Measurements from ENCODE around the gene RC3H1.
"Not testable (repeated sequence)": the region's sequence is repeated elsewhere in the genome, so short reads cannot be mapped to it uniquely, and the experiment has no call there.

Gene RC3H1

DNA sequence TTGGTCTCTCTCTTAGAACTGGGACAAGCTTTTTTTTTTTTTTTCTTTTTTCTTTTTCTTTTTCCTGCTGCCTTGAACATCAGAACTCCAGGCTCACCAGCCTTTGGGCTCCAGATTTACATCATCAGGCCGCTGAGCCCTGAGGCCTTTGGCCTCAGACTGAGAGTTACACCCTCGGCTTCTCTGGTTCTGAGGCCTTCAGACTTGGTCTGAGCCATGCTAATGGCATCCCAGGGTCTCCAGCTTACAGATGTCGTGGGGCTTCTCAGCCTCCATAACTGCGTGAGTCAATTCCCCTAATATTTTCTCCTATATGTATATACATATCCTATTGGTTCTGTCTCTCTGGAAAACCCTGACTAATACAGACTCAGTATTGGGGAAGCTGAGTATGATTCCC is 36.5 kb upstream of the RC3H1 start:
- DNase-seq (ENCODE audit: low read depth), result no peak
- H3K4me3 ChIP-seq (ENCODE audit: low read depth, low read length), result no peak overlapping the region
- no peak for TF ChIP-seq POLR2A (IDR thresholded peaks at IDR 0.05; ENCODE audit: extremely low read depth, insufficient read length)
- TF ChIP-seq, protein P1, sequence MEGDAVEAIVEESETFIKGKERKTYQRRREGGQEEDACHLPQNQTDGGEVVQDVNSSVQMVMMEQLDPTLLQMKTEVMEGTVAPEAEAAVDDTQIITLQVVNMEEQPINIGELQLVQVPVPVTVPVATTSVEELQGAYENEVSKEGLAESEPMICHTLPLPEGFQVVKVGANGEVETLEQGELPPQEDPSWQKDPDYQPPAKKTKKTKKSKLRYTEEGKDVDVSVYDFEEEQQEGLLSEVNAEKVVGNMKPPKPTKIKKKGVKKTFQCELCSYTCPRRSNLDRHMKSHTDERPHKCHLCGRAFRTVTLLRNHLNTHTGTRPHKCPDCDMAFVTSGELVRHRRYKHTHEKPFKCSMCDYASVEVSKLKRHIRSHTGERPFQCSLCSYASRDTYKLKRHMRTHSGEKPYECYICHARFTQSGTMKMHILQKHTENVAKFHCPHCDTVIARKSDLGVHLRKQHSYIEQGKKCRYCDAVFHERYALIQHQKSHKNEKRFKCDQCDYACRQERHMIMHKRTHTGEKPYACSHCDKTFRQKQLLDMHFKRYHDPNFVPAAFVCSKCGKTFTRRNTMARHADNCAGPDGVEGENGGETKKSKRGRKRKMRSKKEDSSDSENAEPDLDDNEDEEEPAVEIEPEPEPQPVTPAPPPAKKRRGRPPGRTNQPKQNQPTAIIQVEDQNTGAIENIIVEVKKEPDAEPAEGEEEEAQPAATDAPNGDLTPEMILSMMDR (IDR thresholded peaks at IDR 0.05; ENCODE audit: low read depth, low read length), result no peak
- TF ChIP-seq MYC (IDR thresholded peaks at IDR 0.05; ENCODE audit: low read depth, low read length), result no peak
- TF ChIP-seq, protein P2, sequence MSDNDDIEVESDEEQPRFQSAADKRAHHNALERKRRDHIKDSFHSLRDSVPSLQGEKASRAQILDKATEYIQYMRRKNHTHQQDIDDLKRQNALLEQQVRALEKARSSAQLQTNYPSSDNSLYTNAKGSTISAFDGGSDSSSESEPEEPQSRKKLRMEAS (IDR thresholded peaks at IDR 0.05; ENCODE audit: low read depth, low read length), result no peak

DNA sequence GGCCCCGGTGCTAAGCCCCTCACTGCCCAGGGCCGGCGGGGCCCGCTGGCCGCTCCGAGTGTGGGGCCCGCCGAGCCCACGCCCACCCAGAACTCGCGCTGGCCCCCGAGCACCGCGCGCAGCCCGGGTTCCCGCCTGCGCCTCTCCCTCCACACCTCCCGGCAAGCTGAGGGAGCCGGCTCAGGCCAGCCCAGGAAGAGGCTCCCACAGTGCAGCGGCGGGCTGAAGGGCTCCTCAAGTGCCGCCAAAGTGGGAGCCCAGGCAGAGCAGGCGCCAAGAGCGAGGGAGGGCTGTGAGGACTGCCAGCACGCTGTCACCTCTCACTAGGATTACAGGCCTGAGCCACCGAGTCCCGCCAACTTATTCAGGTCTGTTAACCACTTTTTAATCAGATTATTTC is 34.5 kb upstream of the RC3H1 start:
- not testable (repeated sequence) for H3K4me3 ChIP-seq (ENCODE audit: low read depth, low read length); DNase-seq (ENCODE audit: low read depth)

DNA sequence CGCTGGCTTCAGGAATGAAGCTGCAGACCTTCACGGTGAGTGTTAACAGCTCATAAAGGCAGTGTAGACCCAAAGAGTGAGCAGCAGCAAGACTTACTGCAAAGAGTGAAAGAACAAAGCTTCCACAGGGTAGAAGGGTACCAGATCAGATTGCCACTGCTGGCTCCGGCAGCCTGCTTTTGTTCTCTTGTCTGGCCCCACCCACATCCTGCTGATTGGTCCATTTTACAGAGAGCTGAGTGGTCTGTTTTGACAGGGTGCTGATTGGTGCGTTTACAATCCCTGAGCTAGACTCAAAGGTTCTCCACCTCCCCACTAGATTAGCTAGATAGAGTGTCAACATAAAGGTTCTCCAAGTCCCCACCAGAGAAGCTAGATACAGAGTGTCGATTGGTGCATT is 33.6 kb upstream of the RC3H1 start:
- H3K4me3 ChIP-seq (ENCODE audit: low read depth, low read length); DNase-seq (ENCODE audit: low read depth): not testable (repeated sequence)

DNA sequence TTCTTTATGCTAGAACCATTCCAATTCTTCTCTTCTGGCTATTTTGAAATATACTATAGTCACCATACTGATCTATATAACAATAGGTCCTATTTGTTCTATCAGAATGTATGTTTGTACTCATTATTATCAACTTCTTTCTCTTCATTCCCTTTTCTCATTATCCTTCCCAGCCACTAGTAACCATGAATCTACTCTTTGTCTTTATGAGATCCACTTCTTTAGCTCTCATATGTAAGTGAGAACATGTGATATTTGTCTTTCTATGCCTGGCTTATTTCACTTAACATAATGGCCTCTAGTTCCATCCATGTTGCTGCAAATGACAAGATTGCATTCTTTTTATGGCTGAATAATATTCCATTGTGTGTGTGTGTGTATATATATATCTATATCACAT is 31.7 kb upstream of the RC3H1 start:
- H3K4me3 ChIP-seq (ENCODE audit: low read depth, low read length), result no peak overlapping the region
- TF ChIP-seq, protein P2 (IDR thresholded peaks at IDR 0.05; ENCODE audit: low read depth, low read length), result no peak
- TF ChIP-seq MYC (IDR thresholded peaks at IDR 0.05; ENCODE audit: low read depth, low read length) (no peak), POLR2A (IDR thresholded peaks at IDR 0.05; ENCODE audit: extremely low read depth, insufficient read length) (no peak)
- TF ChIP-seq, protein P1 (IDR thresholded peaks at IDR 0.05; ENCODE audit: low read depth, low read length), result no peak
- DNase-seq (ENCODE audit: low read depth), result no peak

DNA sequence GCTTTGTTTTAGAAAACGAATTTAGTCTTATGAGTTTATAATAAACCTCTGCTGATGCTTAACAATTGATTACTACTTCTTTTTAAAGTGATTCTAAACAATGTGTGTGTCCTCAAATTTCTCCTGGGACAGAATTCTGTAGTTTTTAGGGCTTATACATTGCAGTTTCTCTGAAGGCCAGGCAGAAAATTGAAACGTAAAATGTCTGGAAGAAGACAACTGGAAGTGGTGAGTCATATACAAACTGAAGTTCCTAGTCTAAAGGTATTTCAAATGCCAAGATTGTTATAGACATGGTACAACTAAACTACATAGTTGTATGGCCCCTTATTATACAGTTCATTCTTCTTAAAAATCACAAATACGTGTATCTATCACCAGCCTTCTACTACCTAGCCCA is 30.5 kb upstream of the RC3H1 start:
- no peak for DNase-seq (ENCODE audit: low read depth)
- no peak for TF ChIP-seq MYC (IDR thresholded peaks at IDR 0.05; ENCODE audit: low read depth, low read length)
- TF ChIP-seq, protein P2 (IDR thresholded peaks at IDR 0.05; ENCODE audit: low read depth, low read length), result no peak
- no peak for TF ChIP-seq POLR2A (IDR thresholded peaks at IDR 0.05; ENCODE audit: extremely low read depth, insufficient read length)
- TF ChIP-seq, protein P1 (IDR thresholded peaks at IDR 0.05; ENCODE audit: low read depth, low read length), result no peak
- H3K4me3 ChIP-seq (ENCODE audit: low read depth, low read length), result no peak overlapping the region

DNA sequence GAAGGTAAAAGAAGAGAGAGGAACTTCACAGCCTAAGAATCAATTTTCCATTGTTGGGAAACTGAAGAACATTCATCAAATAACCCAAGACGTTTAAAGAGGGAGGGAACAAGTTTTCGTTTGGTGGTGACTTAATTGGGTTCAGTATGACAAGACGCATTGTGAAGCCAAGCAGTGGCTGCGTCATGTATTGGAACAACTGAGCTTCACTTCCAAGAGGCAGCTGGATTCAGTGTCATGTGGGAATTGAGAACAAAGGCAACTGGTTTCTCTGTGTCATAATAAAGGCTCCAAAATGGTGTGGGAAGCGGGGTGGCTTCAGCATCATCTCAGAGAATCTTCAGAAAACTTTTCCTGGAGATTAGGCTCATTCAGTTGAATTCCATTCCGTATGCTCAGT is 29.8 kb upstream of the RC3H1 start:
- DNase-seq (ENCODE audit: low read depth), result no peak
- no peak overlapping the region for H3K4me3 ChIP-seq (ENCODE audit: low read depth, low read length)
- TF ChIP-seq POLR2A (IDR thresholded peaks at IDR 0.05; ENCODE audit: extremely low read depth, insufficient read length), result no peak
- TF ChIP-seq, protein P1 (IDR thresholded peaks at IDR 0.05; ENCODE audit: low read depth, low read length), result no peak
- TF ChIP-seq, protein P2 (IDR thresholded peaks at IDR 0.05; ENCODE audit: low read depth, low read length), result no peak
- no peak for TF ChIP-seq MYC (IDR thresholded peaks at IDR 0.05; ENCODE audit: low read depth, low read length)

DNA sequence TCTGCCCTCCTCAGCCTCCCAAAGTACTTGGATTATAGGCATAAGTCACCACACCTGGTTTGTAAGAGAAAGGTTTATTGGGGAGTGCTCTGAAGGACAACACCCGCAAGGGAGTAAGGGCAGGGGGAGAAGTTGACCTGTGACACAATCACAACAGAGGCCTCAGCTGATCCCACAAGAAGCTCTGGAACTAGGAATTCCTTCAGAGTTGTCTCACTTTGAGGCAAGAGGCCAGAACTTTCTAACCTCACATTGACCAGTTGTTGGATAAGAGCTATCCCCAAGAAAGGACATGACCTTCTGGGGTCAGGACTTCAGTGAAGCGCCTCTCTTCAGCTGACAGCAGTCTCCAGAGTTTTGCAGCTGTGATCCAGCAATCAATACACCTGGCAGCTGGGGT is 27.4 kb upstream of the RC3H1 start:
- DNase-seq (ENCODE audit: low read depth), result no peak
- TF ChIP-seq POLR2A (IDR thresholded peaks at IDR 0.05; ENCODE audit: extremely low read depth, insufficient read length), result no peak
- TF ChIP-seq, protein P2 (IDR thresholded peaks at IDR 0.05; ENCODE audit: low read depth, low read length), result no peak
- TF ChIP-seq MYC (IDR thresholded peaks at IDR 0.05; ENCODE audit: low read depth, low read length), result no peak
- TF ChIP-seq, protein P1 (IDR thresholded peaks at IDR 0.05; ENCODE audit: low read depth, low read length), result no peak
- H3K4me3 ChIP-seq (ENCODE audit: low read depth, low read length), result no peak overlapping the region

All from NB4 (cell line).